ENCODE measurements around the gene IZUMO1R.

- TF ChIP-seq POLR2AphosphoS5 (IDR thresholded peaks at IDR 0.05; ENCODE audit: low read depth, low read length) (no peak), FOXP2 (optimal IDR thresholded peaks at IDR 0.05; ENCODE audit: borderline replicate concordance, extremely low read depth, extremely low read length, insufficient read depth) (no peak)
These were observed 21.3 kb downstream of the IZUMO1R start for GRCh38 chr11:94325681-94326080.

Data from PFSK-1 (cell line).